ENCODE measurements around the gene FAM221B.
A peak's percentile ranks its signal among the peaks of the same experiment; 100 is the strongest.

The FAM221B gene

GRCh38 chr9:35798658-35799374 is 29.7 kb downstream of the FAM221B start:
- TF ChIP-seq GATA3 (IDR thresholded peaks at IDR 0.05; ENCODE audit: low read depth, low read length) (no peak), GATA2 (IDR thresholded peaks at IDR 0.05; ENCODE audit: low read depth, low read length) (no peak)

- TF ChIP-seq GATA2 (IDR thresholded peaks at IDR 0.05; ENCODE audit: low read depth, low read length) (no peak), GATA3 (IDR thresholded peaks at IDR 0.05; ENCODE audit: low read depth, low read length) (no peak)
These were observed 31.0 kb downstream of the FAM221B start for GRCh38 chr9:35797311-35798109.

DNA sequence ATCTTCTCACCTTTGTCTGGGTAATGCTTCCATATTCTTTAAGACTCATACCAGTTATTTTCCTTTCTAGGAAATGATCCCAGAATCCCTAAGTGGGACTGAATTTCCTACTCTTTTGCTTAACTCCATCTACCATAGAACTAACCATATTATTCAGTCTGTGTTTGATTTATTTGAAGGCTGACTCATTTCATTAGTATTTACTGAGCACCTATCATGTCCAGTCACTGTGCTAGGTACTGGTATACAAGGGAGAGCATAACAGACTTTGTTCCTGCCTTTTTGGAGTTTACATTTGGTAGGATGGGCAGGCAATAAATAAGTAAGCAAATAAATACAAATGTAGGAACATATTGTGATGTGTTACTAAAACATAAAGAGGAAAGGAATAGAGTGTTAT is 32.8 kb downstream of the FAM221B start:
- TF ChIP-seq GATA2 (IDR thresholded peaks at IDR 0.05; ENCODE audit: low read depth, low read length) (no peak), GATA3 (IDR thresholded peaks at IDR 0.05; ENCODE audit: low read depth, low read length) (no peak)

DNA sequence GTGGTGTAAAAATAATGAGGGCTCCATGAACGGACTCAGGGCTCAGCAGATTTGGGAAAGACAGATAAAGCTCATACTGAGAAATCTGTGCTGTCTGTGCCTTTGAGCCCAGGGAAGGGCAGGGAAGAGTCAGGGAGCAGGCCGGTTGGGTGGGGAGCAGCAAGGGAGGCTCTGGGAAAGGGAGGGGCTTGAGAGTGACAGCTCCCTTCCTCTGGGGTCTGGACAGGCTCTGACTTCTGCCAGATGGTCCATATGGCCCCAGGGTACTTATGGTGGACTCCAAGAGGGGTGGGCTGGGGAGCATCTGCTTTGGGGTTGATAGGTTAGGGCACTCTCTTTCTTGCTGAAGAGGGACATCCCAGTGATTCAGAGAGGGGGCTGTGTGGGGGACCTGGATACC is 35.1 kb downstream of the FAM221B start:
- TF ChIP-seq GATA2 (IDR thresholded peaks at IDR 0.05; ENCODE audit: low read depth, low read length) (no peak), GATA3 (IDR thresholded peaks at IDR 0.05; ENCODE audit: low read depth, low read length) (no peak)

DNA sequence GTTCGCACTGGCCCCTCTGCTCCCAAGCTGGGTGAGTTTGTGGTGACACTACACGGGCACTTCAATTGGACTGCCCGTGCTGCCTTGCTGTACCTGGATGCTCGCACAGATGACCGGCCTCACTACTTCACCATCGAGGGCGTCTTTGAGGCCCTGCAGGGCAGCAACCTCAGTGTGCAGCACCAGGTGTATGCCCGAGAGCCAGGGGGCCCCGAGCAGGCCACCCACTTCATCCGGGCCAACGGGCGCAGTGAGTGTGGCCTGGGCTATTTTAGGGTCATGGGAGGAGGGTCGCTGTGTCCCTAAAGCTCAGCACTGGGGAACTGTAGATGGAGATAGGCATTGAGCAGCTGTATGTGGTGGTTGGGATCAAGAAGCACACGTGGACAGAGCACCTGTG is 35.7 kb downstream of the FAM221B start:
- TF ChIP-seq GATA3 (IDR thresholded peaks at IDR 0.05; ENCODE audit: low read depth, low read length) = no peak
- no peak for TF ChIP-seq GATA2 (IDR thresholded peaks at IDR 0.05; ENCODE audit: low read depth, low read length)

DNA sequence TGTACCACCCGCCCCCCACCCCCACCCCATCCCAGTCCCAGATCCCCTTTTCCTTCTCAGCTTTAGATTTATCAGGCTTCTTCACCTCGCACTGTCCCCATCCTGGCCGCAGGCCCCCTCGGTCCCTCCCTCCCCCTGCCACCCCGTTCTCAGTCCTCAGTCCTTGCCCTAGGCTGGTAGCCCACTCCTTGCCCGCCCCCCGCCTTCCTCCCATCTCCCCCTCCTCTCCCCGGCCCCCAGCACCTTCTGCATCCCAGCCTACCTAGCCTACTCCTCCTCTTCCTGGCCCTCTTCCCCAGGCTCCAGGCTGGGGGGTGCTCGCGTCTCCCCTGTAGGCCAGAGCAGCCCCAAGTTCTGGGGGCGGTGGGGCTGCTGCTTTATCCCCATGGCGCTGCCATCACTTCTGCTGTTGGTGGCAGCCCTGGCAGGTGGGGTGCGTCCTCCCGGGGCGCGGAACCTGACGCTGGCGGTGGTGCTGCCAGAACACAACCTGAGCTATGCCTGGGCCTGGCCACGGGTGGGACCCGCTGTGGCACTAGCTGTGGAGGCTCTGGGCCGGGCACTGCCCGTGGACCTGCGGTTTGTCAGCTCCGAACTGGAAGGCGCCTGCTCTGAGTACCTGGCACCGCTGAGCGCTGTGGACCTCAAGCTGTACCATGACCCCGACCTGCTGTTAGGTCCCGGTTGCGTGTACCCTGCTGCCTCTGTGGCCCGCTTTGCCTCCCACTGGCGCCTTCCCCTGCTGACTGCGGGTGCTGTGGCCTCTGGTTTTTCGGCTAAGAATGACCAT is 36.3 kb downstream of the FAM221B start:
- no peak for TF ChIP-seq GATA3 (IDR thresholded peaks at IDR 0.05; ENCODE audit: low read depth, low read length)
- no peak for TF ChIP-seq GATA2 (IDR thresholded peaks at IDR 0.05; ENCODE audit: low read depth, low read length)

DNA sequence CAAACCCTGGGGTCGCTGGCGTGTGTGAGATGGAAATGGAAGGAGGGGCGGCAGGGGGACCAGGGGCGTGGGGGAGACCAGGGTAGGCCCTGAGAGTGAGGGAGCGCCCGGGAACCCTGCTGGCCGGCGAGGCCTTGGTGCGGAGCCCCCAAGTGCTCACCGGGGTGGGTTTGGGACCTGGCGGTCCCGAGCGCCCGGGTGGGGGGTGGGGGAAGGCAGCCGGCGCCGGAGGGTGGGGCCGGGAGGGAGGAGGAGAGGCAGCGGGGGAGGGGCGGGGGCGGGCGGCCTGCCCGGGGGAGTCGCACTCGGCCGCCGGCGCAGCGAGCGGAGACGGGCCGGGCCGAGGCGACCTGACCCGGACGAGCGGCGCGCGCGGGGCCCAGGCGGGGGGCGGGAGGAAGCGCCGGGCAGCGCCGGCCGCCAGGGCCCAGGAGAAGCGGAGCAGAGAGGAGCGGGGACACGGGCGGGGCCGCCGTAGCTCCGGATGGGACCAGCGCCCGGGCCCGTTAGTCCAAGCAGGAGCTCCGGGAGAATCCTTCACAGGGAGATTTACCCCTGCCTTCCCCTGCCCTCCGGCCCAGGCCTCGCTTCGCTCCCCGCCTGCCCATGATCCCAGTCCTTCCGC is 37.1 kb downstream of the FAM221B start, which contains the start of gene NPR2:
NPR2 (plus strand) TSS at position 295 of the 625 bp plus-strand sequence. CDS start 818 bp downstream, outside the sequence.
- TF ChIP-seq GATA2 (IDR thresholded peaks at IDR 0.05; ENCODE audit: low read depth, low read length) = no peak
- no peak for TF ChIP-seq GATA3 (IDR thresholded peaks at IDR 0.05; ENCODE audit: low read depth, low read length)

- TF ChIP-seq GATA2 (IDR thresholded peaks at IDR 0.05; ENCODE audit: low read depth, low read length) (peak; percentile 64; the same call in 1 of the 2 replicates), GATA3 (IDR thresholded peaks at IDR 0.05; ENCODE audit: low read depth, low read length) (no peak)
These were observed 37.9 kb downstream of the FAM221B start for GRCh38 chr9:35790385-35791296.

- TF ChIP-seq GATA3 (IDR thresholded peaks at IDR 0.05; ENCODE audit: low read depth, low read length) (no peak), GATA2 (IDR thresholded peaks at IDR 0.05; ENCODE audit: low read depth, low read length) (no peak)
These were observed 38.5 kb downstream of the FAM221B start for GRCh38 chr9:35790025-35790384.

DNA sequence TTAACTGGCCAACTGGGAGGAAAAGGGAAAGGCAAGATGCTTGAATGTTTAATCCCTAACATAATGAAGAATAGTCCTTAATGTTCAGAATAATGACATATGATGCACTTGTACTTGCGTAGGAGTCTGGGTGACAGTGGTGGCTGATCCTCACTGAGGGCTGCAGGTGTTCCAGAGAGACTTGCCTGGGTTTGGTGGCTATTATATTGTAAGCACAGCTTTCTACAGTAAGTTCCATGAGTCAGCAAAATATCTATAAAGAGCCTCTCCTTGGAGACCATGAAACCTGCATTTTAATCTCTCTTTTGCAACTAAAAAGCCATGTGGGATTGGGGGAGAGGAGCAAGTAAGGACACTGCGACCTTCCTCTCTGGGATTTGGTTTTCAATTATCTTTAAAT is 39.0 kb downstream of the FAM221B start:
- TF ChIP-seq GATA3 (IDR thresholded peaks at IDR 0.05; ENCODE audit: low read depth, low read length) (no peak), GATA2 (IDR thresholded peaks at IDR 0.05; ENCODE audit: low read depth, low read length) (no peak)

DNA sequence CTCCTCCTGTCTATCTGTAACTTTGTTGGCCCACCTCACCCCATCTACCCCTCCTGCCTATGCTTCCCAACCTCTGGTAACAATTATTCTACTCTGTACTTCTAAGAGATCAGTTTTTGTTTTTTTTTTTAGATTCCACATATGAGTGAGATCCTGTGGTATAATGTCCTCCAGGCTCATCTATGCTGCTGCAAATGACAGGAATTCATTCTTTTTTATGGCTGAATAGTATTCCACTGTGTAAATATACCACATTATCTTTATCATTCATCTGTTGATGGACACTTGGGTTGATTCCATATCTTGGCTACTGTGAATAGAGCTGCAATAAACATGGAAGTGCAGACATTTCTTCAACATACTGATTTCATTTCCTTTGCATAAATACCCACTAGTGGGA is 45.1 kb downstream of the FAM221B start:
- TF ChIP-seq GATA2 (IDR thresholded peaks at IDR 0.05; ENCODE audit: low read depth, low read length) (no peak), GATA3 (IDR thresholded peaks at IDR 0.05; ENCODE audit: low read depth, low read length) (no peak)

- no peak for TF ChIP-seq GATA3 (IDR thresholded peaks at IDR 0.05; ENCODE audit: low read depth, low read length)
- TF ChIP-seq GATA2 (IDR thresholded peaks at IDR 0.05; ENCODE audit: low read depth, low read length) = no peak
These were observed 47.5 kb downstream of the FAM221B start for GRCh38 chr9:35781066-35781465.

- no peak for TF ChIP-seq GATA3 (IDR thresholded peaks at IDR 0.05; ENCODE audit: low read depth, low read length)
- no peak for TF ChIP-seq GATA2 (IDR thresholded peaks at IDR 0.05; ENCODE audit: low read depth, low read length)
These were observed 50.0 kb downstream of the FAM221B start for GRCh38 chr9:35778496-35778895.
